Measurements from ENCODE around the gene OTUD4.

DNA sequence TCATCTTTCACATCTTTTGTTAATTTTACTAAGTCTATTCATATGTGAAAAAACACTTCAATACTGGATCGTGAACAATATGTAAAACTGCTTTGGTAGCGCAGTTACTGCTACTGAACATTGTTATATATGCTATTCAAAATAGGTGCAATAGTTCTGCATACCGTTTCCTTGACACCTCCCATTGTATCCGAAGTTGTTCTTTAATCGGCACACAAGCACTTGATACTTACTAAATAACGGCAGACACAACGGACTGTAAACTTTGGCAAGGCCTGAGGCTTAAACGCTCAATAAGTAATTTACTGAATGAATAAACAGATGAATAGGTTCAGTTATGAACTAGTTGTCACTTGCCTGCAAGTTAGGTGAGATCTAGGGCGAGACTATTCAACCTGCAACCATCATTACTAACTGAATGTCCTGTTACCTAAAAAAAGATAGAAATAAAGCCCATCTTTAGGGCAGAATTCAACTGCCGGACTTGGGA lies 83.0 kb downstream of the OTUD4 start:
- no peak for TF ChIP-seq CTCF (IDR thresholded peaks at IDR 0.05)
- TF ChIP-seq POLR2AphosphoS5 (IDR thresholded peaks at IDR 0.05): no peak

All from stomach (tissue), 4 donors.